ENCODE measurements around the gene TGIF2LY.
"Not testable (repeated sequence)": the region's sequence is repeated elsewhere in the genome, so short reads cannot be mapped to it uniquely, and the experiment has no call there.

Gene TGIF2LY

DNA sequence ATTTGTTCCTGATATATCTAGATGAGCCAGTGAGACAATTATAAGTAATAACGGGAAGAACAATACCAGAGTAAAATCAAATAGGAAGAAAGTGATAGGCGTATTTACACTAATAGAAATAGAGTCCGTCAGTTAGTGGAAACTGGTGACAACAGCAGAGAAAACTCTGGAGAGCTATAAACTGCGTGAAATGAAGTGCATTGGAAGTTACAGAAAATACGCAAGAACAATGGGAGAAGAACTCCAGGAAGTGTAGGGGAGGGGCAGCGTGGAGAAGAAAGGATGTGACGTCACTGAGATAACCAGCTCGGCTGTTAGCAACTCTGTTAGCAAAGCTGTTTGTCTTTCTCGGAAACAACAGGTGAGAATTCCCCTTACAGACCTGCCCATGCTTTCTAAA is at the start of gene TGIF2LY:
Gene TGIF2LY (plus strand): TSS at position 301 of the 400 bp plus-strand sequence. CDS start 178 bp downstream, outside the sequence.
- not testable (repeated sequence) for DNase-seq
